Thymus (tissue), 11 donors: ENCODE measurements around the gene GAB2. TPM values are rescaled to one million over a fixed set of nuclear protein-coding genes. Genes with fewer than 3 reads are reported as not detected.

Experiments
- DNase-seq, 9 donors: peaks; one replicate each; pipeline ENCODE4 v3.0.0-alpha.2; 2013; ENCODE audit warnings: low spot score in 9 of 9, low read depth in 6 of 9, missing footprints in 1 of 9
- H3K27ac ChIP-seq, 2 donors: one replicate each; pipeline ENCODE4 v1.5.1; 2013; ENCODE audit warnings: control low read depth in 1 of 2, low read depth in 1 of 2, low read length in 1 of 2, mild to moderate bottlenecking in 1 of 2, moderate library complexity in 1 of 2
- H3K27me3 ChIP-seq, 2 donors: one replicate each; pipeline ENCODE4 v1.5.1; 2013; ENCODE audit warnings: low read length in 1 of 2; ENCODE audit not compliant: control insufficient read depth in 2 of 2, insufficient read depth in 1 of 2
- H3K36me3 ChIP-seq, 2 donors: one replicate each; pipeline ENCODE4 v1.5.1; 2013; ENCODE audit warnings: low read length in 1 of 2, mild to moderate bottlenecking in 1 of 2, moderate library complexity in 1 of 2; ENCODE audit not compliant: control insufficient read depth in 2 of 2, insufficient read depth in 2 of 2
- H3K4me1 ChIP-seq, 2 donors: one replicate each; pipeline ENCODE4 v1.5.1; 2013; ENCODE audit warnings: low read length in 2 of 2; ENCODE audit not compliant: control insufficient read depth in 2 of 2, insufficient read depth in 2 of 2
- H3K4me3 ChIP-seq, 2 donors: one replicate each; pipeline ENCODE4 v1.5.1; 2013; ENCODE audit warnings: low read length in 2 of 2, control low read depth in 1 of 2, mild to moderate bottlenecking in 1 of 2
- H3K9me3 ChIP-seq, 2 donors: one replicate each; pipeline ENCODE4 v1.5.1; 2013; ENCODE audit warnings: low read length in 1 of 2, mild to moderate bottlenecking in 1 of 2; ENCODE audit not compliant: control insufficient read depth in 2 of 2, insufficient read depth in 1 of 2
- WGBS: extraction: QIAGEN DNeasy Blood & Tissue Kit; methylation state at CpG from one replicate; pipeline ENCODE4 v1.1.7; 2013; 5-methylcytosine and 5-hydroxymethylcytosine counted together
- polyA plus RNA-seq: library from polyadenylated mRNA; stranded (reverse); fragments of 200-250 nt; gene quantifications from one replicate; pipeline ENCODE4 v1.2.3, GENCODE V29; 2013
- total RNA-seq: library from RNA; stranded (reverse); fragments of 120-200 nt; gene quantifications from one replicate; pipeline ENCODE4 v1.2.4, GENCODE V29; 2013
- donor health status: healthy.

Gene GAB2
- total and polyA plus RNA-seq, 2 donors: 3.7 to 12.6 TPM

DNA sequence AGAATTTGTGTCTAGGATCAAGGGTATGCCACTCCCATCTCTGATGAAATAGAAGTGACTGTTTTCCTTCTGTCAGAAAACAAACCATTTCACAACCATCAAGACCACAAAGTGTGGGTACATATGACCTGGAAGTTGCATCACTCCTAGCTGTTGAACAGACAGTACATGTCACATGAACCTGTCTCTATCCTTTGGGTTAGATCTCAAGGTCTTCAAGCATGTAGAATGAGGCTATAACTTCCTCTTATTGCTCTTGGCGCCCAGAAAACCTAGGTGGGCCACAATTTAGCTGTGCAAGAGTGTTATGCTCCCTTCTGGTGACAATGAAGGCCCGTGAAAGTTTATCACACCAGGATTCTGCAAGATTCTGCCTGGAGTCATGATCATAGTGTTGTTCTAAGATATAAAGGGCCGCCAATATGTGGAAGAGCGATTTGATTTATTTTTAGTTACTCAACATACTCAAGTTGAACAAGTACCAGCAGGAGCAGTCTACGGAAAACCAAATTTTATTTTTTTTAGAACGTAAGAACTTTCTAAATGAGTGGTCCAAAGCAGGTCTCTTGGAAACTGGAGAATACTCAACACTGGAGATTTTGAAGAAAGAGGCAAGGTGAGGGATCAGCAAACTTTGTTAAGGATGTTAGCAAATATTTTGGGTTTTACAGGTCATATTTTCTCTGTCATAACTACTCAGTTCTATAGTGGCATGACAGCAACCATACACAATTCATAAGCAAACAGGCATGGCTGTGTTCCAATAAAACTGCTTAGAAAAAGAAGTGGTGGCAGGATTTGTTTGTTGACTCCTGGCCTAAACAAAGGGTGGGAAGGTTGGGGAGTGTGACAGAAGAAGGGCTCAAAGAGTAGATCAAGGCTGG lies 127.1 kb downstream of the GAB2 start:
- Histone ChIP-seq H3K4me1 (peaks cover 44 to 69% of the 10 kb centered on the region in 2 donors), H3K27ac (peak overlapping the region; percentile 40 to 100)

DNA sequence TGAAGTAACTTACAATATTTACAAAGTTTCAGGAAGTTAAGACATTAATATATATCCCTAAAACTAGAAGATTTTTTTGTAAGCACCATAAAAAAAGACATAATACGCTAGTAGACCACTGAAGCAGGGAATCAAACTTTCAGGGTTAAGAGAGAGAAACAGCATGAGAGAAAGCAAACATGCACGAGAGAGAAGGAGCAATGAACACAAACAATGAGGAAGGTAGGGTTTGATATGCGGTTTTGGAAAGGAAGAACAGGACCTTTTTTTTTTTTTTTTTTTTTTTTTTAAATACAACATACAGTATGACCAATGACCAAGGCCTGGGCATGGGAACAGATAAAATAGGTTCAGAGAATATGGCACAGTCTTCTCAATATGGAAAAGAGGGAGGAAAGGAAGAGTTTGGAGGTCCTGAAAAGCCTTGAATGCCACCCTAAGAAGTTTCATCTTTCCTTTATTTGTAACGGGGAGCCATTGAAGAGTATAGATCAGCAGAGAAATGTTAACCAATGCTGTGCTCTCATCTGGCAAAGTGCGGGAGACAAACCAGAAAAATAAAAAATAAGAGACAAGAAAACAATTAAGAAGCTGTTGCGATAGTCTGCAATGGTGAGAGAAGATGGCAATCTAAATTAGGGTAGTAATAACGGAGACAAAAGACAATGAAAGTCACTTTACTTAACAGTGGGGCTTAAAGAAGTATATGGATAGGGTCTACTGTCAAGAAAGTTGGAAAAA lies 127.9 kb downstream of the GAB2 start:
- Histone ChIP-seq H3K27me3 (no peaks in the 10 kb centered on the region), H3K4me1 (peaks cover 46 to 75% of the 10 kb centered on the region in 2 donors), H3K36me3 (no peaks in the 10 kb centered on the region), H3K27ac (peak overlapping the region; percentile 65 to 100), H3K4me3 (no peak overlapping the region), H3K9me3 (peaks cover 0 to 4% of the 10 kb centered on the region in 2 donors)
- WGBS: 78% methylated on average over 7 of the region's 7 CpGs
- DNase-seq: peak in 1 of 9 donors; percentile 49

More for the DNA sequence above, 127.1 kb downstream of the GAB2 start:
- DNase-seq: peak in 3 of 9 donors; percentile 53 to 78 (median 53)
- Histone ChIP-seq H3K36me3 (peaks cover 0 to 1% of the 10 kb centered on the region in 2 donors), H3K27me3 (no peaks in the 10 kb centered on the region), H3K9me3 (peaks cover 0 to 4% of the 10 kb centered on the region in 2 donors), H3K4me3 (no peak overlapping the region)
- WGBS: 75% methylated on average over 6 of the region's 6 CpGs

DNA sequence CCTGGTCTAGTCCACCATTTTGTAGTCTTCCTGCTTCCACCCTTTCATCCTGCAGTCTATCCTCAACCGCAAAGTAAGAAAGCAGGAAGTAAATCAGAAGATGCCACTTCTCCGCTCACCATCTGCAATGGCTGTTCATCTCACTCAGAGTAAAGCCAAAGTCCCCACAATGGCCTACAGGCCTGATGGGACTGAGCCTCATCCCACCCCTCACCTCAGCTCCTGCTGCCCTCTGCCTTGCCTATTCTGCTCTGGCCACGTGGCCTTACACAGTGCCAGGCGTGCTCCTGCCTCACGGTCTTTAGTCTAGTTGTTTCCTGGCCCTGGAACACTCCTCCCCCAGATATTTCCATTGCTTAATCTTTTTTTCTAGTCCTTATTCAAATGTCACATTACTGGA lies 133.4 kb downstream of the GAB2 start:
- H3K9me3 ChIP-seq: no peaks in the 10 kb centered on the region
- 86% methylated on average over 5 of the region's 5 CpGs for WGBS
- no peaks in the 10 kb centered on the region for H3K27me3 ChIP-seq
- H3K27ac ChIP-seq: peak overlapping the region; percentile 8 to 90
- H3K36me3 ChIP-seq: peaks cover 8 to 9% of the 10 kb centered on the region in 2 donors
- peaks cover 38 to 75% of the 10 kb centered on the region in 2 donors for H3K4me1 ChIP-seq
- H3K4me3 ChIP-seq: no peak overlapping the region
- DNase-seq: peak in 1 of 9 donors; percentile 52

DNA sequence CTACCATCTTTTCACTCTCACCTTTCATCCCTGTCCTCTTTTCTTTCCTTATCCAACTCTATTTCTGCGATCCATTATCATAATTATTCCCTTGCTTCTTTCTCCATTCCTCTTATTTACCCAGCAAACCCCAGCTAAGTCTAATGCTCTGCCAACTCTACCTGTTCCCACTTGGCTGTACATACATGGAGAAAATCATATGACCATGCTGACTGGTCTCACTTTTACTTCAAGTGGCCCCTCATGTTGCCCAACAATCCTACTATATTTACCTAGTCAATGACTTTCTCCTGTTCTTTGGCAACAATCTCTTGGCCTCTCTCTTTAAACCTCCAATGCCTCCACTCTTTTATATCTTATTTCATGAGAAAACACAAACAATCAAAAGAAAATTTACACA lies 134.8 kb downstream of the GAB2 start:
- H3K4me3 ChIP-seq: no peak overlapping the region
- DNase-seq: no peak
- peaks cover 9 to 13% of the 10 kb centered on the region in 2 donors for H3K36me3 ChIP-seq
- no peaks in the 10 kb centered on the region for H3K27me3 ChIP-seq
- H3K4me1 ChIP-seq: peaks cover 36 to 77% of the 10 kb centered on the region in 2 donors
- H3K27ac ChIP-seq: peak overlapping the region in 1 of 2 donors; percentile 90
- WGBS: 95% methylated on average over 1 of the region's 1 CpG
- H3K9me3 ChIP-seq: no peaks in the 10 kb centered on the region

DNA sequence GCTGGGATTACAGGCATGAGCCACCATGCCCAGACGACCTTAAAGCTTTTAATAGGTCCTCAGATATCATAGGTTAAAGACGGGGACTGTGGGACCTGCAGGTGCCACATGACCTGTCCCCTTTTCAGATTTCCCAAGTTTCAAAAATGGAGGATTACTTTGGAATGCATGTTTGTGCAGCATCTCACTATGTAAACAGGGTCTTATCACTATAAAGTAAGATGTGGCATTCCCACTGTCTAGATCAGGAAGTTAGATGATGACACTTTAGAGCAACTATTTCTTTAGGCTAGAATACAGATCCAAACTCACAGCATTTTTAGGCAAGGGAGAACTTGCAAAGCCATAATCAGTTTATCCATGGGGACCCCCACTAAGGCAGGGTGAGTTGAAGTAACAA lies 136.1 kb downstream of the GAB2 start:
- H3K27me3 ChIP-seq: no peaks in the 10 kb centered on the region
- no peak for DNase-seq
- peaks cover 9 to 13% of the 10 kb centered on the region in 2 donors for H3K36me3 ChIP-seq
- peaks cover 41 to 76% of the 10 kb centered on the region in 2 donors for H3K4me1 ChIP-seq
- 95% methylated on average over 2 of the region's 2 CpGs for WGBS
- no peaks in the 10 kb centered on the region for H3K9me3 ChIP-seq
- no peak overlapping the region for H3K4me3 ChIP-seq
- peak overlapping the region in 1 of 2 donors; percentile 69 for H3K27ac ChIP-seq

DNA sequence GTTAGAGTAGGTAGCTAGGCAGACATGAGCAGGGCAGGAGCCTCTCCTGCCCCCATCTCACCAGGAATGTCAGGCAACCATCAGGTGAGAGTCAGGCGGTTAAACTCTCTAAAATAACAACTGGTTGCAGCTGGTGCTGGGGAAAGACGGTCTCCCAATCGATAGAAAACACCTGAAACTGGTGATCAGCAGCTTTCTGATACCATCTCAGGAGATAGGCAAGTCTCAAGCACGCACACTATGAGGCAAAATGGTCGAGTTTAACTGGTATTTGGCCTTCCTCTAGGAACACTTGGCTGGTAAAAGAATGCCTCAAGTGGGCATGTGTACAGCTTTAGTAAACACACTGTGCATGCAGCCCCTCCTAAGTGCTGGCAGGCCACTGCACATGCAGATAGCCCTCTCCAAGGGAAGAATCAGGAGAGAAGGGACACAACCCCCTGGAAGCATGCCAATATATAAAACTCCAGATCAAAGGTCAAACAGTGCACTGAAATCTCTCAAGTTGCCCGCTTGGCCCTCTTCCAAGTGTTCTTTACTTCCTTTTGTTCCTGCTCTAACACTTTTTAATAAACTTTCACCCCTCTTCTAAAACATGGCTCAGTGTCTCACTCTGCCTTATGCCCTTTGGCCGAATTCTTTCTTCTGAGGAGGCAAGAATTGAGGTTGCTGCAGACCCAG lies 140.2 kb downstream of the GAB2 start:
- 84% methylated on average over 7 of the region's 7 CpGs for WGBS
- Histone ChIP-seq H3K36me3 (peaks cover 23 to 26% of the 10 kb centered on the region in 2 donors), H3K9me3 (peaks cover 6 to 11% of the 10 kb centered on the region in 2 donors), H3K27ac (peak overlapping the region; percentile 15 to 58), H3K27me3 (no peaks in the 10 kb centered on the region), H3K4me3 (no peak overlapping the region), H3K4me1 (peaks cover 9 to 37% of the 10 kb centered on the region in 2 donors)
- DNase-seq: no peak

DNA sequence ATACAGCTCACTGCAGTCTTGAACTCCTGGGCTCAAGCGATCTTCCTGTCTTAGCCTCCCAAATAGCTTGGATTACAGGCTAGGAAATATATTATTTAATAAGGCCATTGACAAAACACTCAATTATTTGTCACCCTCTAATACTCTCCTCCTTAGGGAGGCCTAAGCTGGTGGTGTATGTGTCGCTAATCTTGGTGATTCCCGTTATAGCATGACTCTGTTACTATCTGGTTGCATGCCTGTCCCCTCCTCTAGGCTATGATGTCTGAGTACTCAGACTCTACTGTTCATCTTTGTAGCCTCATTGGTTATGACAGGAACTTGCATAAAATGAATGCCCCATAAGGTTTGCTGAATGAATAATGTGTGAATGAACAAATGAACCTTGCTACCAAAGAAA lies 141.3 kb downstream of the GAB2 start:
- over 99% methylated on average over 3 of the region's 3 CpGs for WGBS
- DNase-seq: no peak
- peaks cover 6 to 13% of the 10 kb centered on the region in 2 donors for H3K9me3 ChIP-seq
- H3K36me3 ChIP-seq: peaks cover 23 to 26% of the 10 kb centered on the region in 2 donors
- peaks cover 5 to 28% of the 10 kb centered on the region in 2 donors for H3K4me1 ChIP-seq
- H3K27ac ChIP-seq: no peak overlapping the region
- H3K4me3 ChIP-seq: no peak overlapping the region
- no peaks in the 10 kb centered on the region for H3K27me3 ChIP-seq

DNA sequence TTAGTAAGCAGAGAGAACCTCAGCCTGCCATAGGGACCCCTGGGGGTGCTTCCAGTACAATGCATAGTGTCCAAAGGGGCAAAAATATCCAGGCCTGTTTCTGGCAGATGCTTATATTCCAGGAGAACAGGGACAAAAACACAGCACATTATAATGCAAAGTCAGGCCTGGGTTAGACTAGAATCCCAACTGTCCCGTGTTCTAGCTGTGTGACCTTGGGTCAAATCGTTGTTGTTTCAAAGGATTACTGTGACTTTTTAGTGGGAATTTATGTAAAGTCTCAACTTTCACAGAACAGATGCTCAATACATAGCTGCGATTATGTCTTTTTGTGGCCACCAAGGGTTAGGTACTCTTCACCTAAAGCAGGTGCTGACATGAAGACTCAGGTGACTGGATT lies 142.9 kb downstream of the GAB2 start:
- Histone ChIP-seq H3K36me3 (peaks cover 14 to 18% of the 10 kb centered on the region in 2 donors), H3K4me3 (no peak overlapping the region), H3K4me1 (peaks cover 4 to 16% of the 10 kb centered on the region in 2 donors), H3K27me3 (no peaks in the 10 kb centered on the region), H3K27ac (no peak overlapping the region), H3K9me3 (peaks cover 6 to 13% of the 10 kb centered on the region in 2 donors)
- DNase-seq: no peak
- 97% methylated on average over 3 of the region's 3 CpGs for WGBS
